Common myeloid progenitor, CD34-positive (primary cell): ENCODE results near the gene MCM3AP.
"Not testable (repeated sequence)": the region's sequence is repeated elsewhere in the genome, so short reads cannot be mapped to it uniquely, and the experiment has no call there.

ENCODE experiments used
- CTCF ChIA-PET: fragments of 350-600 bp; sonication (Branson Sonifier 250); formaldehyde crosslinking; loops from one replicate; lab custom pipeline; 2021; ENCODE audit warnings: antibody characterized with exemption; lab: Charles Lee
- POLR2A ChIA-PET: fragments of 350-600 bp; sonication (Branson Sonifier 250); formaldehyde crosslinking; loops from one replicate; lab custom pipeline; 2021; ENCODE audit warnings: antibody characterized with exemption; lab: Charles Lee
- DNase-seq, 3 donors: peaks; one replicate each; pipeline versions ENCODE4 v3.0.0 to v3.0.0-alpha.2; 2013
- H3K27ac ChIP-seq, 2 experiments: 1 replicate in 1 of 2; 2 replicates in 1 of 2; pipeline ENCODE4 v1.7.0; 2013; ENCODE audit warnings: inconsistent platforms in 2 of 2, low read length in 2 of 2, mild to moderate bottlenecking in 2 of 2, low read depth in 1 of 2, moderate library complexity in 1 of 2; ENCODE audit not compliant: severe bottlenecking in 2 of 2, insufficient read depth in 1 of 2, poor library complexity in 1 of 2
- H3K27me3 ChIP-seq, 5 experiments: replicated peaks in 2 of 5; 1 replicate in 3 of 5; 2 replicates in 2 of 5; pipeline versions ENCODE4 v1.6.1 to v1.7.0; 2013; ENCODE audit warnings: low read length in 4 of 5, mild to moderate bottlenecking in 2 of 5, moderate library complexity in 2 of 5, inconsistent platforms in 1 of 5; ENCODE audit not compliant: insufficient read depth in 5 of 5, control insufficient read depth in 4 of 5
- H3K36me3 ChIP-seq, 4 experiments: 1 replicate in 2 of 4; 2 replicates in 2 of 4; pipeline versions ENCODE4 v1.6.1 to v1.7.0; 2013; ENCODE audit warnings: low read length in 3 of 4, control low read depth in 1 of 4, mild to moderate bottlenecking in 1 of 4; ENCODE audit not compliant: control insufficient read depth in 4 of 4, insufficient read depth in 4 of 4
- H3K4me1 ChIP-seq, 4 experiments: 1 replicate in 3 of 4; 2 replicates in 1 of 4; pipeline versions ENCODE4 v1.6.1 to v1.7.1; 2013; ENCODE audit warnings: low read length in 3 of 4, mild to moderate bottlenecking in 3 of 4, control low read depth in 1 of 4, inconsistent platforms in 1 of 4, moderate library complexity in 1 of 4; ENCODE audit not compliant: control insufficient read depth in 4 of 4, insufficient read depth in 4 of 4; ENCODE audit errors: control extremely low read depth in 1 of 4
- H3K4me3 ChIP-seq, 7 experiments: 1 replicate in 4 of 7; 2 replicates in 3 of 7; pipeline versions ENCODE4 v1.5.1 to v1.7.0; 2013; ENCODE audit warnings: mild to moderate bottlenecking in 7 of 7, low read length in 6 of 7, moderate library complexity in 6 of 7, inconsistent platforms in 2 of 7, low read depth in 2 of 7, control low read depth in 1 of 7; ENCODE audit not compliant: insufficient read depth in 4 of 7, control insufficient read depth in 1 of 7; ENCODE audit errors: extremely low read depth in 1 of 7
- H3K9me3 ChIP-seq, 5 experiments: 1 replicate in 4 of 5; 2 replicates in 1 of 5; pipeline versions ENCODE4 v1.6.1 to v1.7.1; 2013; ENCODE audit warnings: low read length in 4 of 5, mild to moderate bottlenecking in 2 of 5, inconsistent platforms in 1 of 5, low read depth in 1 of 5, moderate library complexity in 1 of 5; ENCODE audit not compliant: control insufficient read depth in 4 of 5, insufficient read depth in 2 of 5; ENCODE audit errors: control extremely low read depth in 1 of 5
- WGBS: methylation state at CpG from one replicate; pipeline ENCODE4 v1.1.5; 2013; ENCODE audit not compliant: insufficient coverage; 5-methylcytosine and 5-hydroxymethylcytosine counted together

MCM3AP gene

DNA sequence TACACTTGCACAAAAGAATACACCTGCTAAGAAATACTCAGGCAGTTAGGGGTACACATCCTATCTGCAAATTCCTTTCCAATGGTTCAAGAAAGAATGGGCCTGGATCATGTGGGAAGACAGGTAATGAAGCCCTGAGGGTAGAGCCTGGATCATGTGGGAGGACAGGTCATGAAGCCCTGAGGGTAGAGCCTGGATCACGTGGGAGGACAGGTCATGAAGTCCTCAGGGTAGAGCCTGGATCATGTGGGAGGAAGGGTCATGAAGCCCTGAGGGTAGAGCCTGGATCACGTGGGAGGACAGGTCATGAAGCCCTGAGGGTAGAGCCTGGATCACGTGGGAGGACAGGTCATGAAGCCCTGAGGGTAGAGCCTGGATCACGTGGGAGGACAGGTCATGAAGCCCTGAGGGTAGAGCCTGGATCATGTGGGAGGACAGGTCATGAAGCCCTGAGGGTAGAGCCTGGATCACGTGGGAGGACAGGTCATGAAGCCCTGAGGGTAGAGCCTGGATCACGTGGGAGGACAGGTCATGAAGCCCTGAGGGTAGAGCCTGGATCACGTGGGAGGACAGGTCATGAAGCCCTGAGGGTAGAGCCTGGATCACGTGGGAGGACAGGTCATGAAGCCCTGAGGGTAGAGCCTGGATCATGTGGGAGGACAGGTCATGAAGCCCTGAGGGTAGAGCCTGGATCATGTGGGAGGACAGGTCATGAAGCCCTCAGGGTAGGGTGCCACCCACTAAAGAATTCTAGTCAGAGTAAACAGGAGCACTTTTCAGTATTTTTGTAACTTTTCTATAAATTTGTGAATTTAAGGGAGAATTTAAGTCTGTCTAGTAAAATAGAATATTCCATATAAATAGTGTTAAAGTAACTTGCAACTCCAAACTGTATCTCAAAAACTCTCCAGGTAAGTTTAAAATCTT lies 84.3 kb downstream of the MCM3AP start:
- DNase-seq, H3K9me3 ChIP-seq, POLR2A ChIA-PET, H3K27me3 ChIP-seq, H3K4me3 ChIP-seq, CTCF ChIA-PET, H3K4me1 ChIP-seq, H3K27ac ChIP-seq: not testable (repeated sequence)
- peaks cover 11 to 84% (median 30%) of the 10 kb centered on the region in 4 experiments for H3K36me3 ChIP-seq
- WGBS, result no CpG with 5 or more reads among the region's 8 CpGs

DNA sequence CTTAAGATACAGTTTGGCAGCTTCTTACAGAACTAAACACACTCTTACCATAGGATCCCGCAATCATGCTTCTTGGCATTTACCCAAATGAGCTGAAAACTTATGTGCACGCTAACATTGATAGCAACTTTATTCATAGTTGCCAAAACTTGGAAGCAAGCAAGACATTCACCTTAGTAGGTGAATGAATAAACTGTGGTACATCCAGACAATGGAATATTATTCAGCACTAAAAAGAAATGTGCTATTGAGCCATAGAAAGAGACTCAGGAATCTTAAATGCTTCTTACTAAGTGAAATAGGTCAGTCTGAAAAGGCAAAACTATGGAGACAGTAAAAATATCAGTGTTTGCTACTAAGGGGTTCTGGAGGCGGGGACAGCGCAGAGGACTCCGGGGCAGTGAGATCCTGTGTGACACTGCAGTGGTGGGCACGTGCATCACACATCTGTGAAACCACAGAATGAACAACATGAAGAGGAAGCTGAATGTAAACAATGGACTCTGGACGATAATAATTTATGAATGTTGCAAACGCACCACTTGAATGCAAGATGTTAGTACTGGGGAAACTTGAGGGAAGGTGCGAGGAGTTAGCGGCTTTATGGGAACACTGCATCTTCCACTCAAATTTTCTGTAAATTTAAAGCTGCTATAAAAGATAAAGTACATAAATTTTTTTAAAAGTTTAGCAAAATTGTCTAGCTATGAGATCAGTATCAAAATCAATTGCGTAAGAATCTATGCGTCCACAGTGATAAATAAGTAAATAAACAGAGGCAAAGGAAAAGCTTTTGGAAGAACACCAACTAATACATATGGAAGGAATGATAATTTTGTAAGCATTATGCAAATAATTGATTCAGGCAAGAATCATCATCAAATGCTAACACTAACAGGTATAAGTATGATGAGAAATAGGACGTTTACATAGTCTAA lies 85.7 kb downstream of the MCM3AP start:
- Histone ChIP-seq H3K4me3 (no peak overlapping the region), H3K9me3 (no peaks in the 10 kb centered on the region), H3K27ac (no peak overlapping the region), H3K27me3 (no peaks in the 10 kb centered on the region), H3K4me1 (no peaks in the 10 kb centered on the region), H3K36me3 (peaks cover 11 to 84% (median 31%) of the 10 kb centered on the region in 4 experiments)
- POLR2A ChIA-PET, result no interaction called here
- CTCF ChIA-PET, result interaction anchor here (0.8 to 2.0 kb wide), 2 partner anchors 28 to 76 kb away, joined by 4 to 5 read pairs; no protein-coding TSS in a partner anchor
- WGBS, result 89% methylated on average over 6 of the region's 13 CpGs
- DNase-seq, result no peak

DNA sequence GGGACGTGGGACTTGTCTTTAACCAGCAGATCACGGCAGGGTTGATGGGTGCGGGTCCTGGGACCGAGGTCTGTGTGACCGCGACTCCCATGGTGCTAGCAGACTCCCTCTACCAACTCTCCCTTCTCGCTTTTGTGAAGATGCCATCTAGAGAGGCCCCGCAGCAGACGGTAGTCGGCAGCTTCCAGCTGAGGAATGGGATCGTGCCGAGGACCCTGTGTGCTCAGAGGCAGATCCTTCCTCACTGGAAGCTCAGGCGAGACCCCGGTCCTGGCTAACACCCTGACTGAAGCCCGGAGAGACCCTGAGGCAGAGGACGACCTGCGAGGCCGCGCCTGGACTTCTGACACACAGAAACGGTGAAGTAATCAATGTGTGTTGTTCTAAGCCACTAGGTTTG lies 88.7 kb downstream of the MCM3AP start:
- DNase-seq, result no peak
- Histone ChIP-seq H3K4me3 (no peak overlapping the region), H3K36me3 (peaks cover 13 to 86% (median 47%) of the 10 kb centered on the region in 4 experiments), H3K27ac (no peak overlapping the region), H3K9me3 (no peaks in the 10 kb centered on the region), H3K4me1 (no peaks in the 10 kb centered on the region), H3K27me3 (no peaks in the 10 kb centered on the region)
- ChIA-PET CTCF (no interaction called here), POLR2A (no interaction called here)
- 92% methylated on average over 15 of the region's 20 CpGs for WGBS

DNA sequence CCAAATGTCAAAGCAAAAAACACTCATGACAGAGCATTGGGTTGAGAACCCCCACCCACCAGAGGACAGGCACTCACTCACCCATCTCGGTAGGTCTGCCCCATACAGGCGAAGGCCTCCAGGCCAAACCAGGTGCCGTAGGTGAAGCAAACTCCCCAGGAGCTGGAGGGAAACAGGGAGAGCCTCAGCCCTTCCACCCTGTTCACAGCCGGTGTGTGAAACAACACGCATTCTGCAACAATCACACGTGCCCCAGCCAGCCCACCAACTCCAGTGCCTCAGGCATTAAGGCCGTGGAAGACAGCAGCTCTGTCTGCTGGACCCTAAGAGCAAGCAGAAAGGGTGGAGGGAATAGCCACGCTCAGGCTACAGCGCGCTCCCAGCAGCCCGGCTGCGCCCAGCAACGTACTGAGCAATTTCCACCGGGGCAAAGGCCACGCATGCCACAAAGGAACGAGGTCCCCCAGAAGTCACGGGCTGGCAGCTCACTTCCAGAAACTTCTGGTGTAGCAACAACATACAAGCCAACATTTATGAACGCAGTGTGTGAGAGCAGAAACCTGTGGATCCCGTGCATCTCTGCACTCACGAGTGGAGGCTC lies 89.7 kb downstream of the MCM3AP start:
- WGBS, result 97% methylated on average over 20 of the region's 20 CpGs
- POLR2A ChIA-PET, result no interaction called here
- H3K4me1 ChIP-seq, result no peaks in the 10 kb centered on the region
- CTCF ChIA-PET, result no interaction called here
- no peak overlapping the region for H3K4me3 ChIP-seq
- no peaks in the 10 kb centered on the region for H3K27me3 ChIP-seq
- DNase-seq, result no peak
- no peak overlapping the region for H3K27ac ChIP-seq
- H3K9me3 ChIP-seq, result no peaks in the 10 kb centered on the region
- peaks cover 13 to 91% (median 48%) of the 10 kb centered on the region in 4 experiments for H3K36me3 ChIP-seq

DNA sequence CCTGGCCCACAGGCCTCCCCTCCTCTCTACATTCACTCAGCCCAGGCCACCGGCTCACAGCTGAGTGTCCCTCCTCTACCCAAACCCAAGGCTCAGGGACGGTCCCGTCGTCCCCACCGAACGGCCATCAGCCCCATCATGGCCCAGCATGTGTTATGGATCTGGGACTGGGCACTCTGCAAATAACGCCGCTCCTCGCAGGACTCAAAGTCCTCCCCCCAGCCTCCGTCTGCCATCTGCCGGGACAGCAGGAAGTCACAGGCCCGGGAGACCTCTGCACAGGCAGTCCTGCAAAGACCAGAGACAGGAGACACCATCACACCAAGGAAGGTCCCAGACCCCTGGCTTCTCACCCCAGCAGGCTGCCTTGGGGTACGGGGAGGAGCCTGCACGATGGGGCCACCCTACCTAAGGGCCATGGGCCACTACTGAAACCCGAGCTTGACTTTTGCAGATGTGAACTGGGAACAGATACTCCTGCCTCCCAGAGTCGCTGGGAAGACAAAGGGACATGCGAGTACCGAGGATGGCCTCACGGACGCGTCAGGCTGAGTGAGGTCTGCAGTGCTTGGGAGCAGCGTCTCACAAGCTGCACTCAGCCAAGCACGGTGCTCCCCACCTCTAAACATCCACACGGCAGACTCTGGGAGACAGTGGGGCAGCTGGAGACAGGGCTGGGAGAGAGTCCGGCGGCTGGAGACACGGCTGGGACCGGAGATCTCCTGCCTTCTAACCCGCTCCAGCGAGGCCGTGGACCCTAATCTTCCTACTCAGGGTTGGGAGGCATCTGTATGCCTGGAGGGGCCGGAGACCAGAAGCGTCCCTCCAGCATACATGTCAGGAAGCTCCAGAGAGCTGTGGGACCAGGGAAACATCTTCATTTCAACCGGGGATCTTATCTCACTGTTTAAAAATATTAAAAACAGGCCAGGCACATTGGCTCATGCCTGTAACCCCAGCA lies 90.8 kb downstream of the MCM3AP start:
- peaks cover 7 to 92% (median 45%) of the 10 kb centered on the region in 4 experiments for H3K36me3 ChIP-seq
- no peaks in the 10 kb centered on the region for H3K4me1 ChIP-seq
- H3K27me3 ChIP-seq, result no peaks in the 10 kb centered on the region
- H3K9me3 ChIP-seq, result no peaks in the 10 kb centered on the region
- no peak for DNase-seq
- POLR2A ChIA-PET, result no interaction called here
- no peak overlapping the region for H3K4me3 ChIP-seq
- CTCF ChIA-PET, result no interaction called here
- WGBS, result over 99% methylated on average over 31 of the region's 34 CpGs
- no peak overlapping the region for H3K27ac ChIP-seq

DNA sequence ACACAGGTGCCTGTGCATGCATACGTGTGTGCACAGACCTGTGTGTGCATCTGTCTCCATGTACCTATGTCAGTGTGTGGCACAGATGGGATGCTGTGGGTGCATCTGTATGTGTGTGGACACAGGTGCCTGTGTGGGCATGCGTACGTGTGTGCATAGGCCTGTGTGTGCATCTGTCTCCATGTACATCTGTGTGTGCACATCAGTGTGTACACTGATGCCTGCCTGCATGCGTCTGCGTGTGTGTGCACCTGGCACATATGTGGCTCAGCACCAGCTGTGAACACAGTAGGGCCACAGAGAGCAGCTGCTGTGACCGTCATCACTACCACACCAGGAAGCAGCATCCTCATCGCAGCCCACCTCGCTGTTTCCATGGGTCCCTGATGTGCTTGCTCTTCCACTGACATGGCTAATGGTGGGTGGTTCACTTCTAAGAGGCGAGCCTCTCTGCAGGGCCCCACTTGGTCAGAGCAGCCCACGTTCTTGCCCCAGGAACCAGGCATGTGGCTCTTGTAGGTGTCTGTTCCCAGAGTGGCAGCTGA lies 91.5 kb downstream of the MCM3AP start:
- CTCF ChIA-PET, result no interaction called here
- Histone ChIP-seq H3K4me3 (no peak overlapping the region), H3K9me3 (no peaks in the 10 kb centered on the region), H3K27me3 (no peaks in the 10 kb centered on the region), H3K27ac (no peak overlapping the region), H3K36me3 (peaks cover 2 to 91% (median 42%) of the 10 kb centered on the region in 4 experiments), H3K4me1 (no peaks in the 10 kb centered on the region)
- POLR2A ChIA-PET, result no interaction called here
- 99% methylated on average over 9 of the region's 10 CpGs for WGBS
- no peak for DNase-seq
